WTC11 (cell line): ENCODE data around the gene NOTO. TPM values are rescaled to one million over a fixed set of nuclear protein-coding genes. Genes with fewer than 3 reads are reported as not detected.
A peak's percentile ranks its signal among the peaks of the same experiment; 100 is the strongest.

Experiments used
- ELF4 ChIP-seq: sonication (generic); formaldehyde crosslinking; IDR thresholded peaks from 2 replicates; pipeline ENCODE4 v1.8.1; 2022; ENCODE audit warnings: low read depth, mild to moderate bottlenecking, moderate library complexity, missing genetic modification reagents
- EMX1 ChIP-seq: fragments of 250-450 bp; sonication (Bioruptor Pico); IDR thresholded peaks from 2 replicates; pipeline ENCODE4 v1.8.0; 2021; ENCODE audit warnings: mild to moderate bottlenecking
- GABPB1 ChIP-seq: sonication (generic); formaldehyde crosslinking; IDR thresholded peaks from 2 replicates; pipeline ENCODE4 v1.8.1; 2023; ENCODE audit warnings: mild to moderate bottlenecking, missing genetic modification reagents
- GTF2I ChIP-seq: fragments of 250-450 bp; sonication (Bioruptor Pico); conservative IDR thresholded peaks from 2 replicates; pipeline ENCODE4 v1.4.0; 2021; ENCODE audit warnings: mild to moderate bottlenecking
- KAT7 ChIP-seq: sonication (generic); formaldehyde crosslinking; IDR thresholded peaks from 2 replicates; pipeline ENCODE4 v1.8.1; 2023; ENCODE audit warnings: missing genetic modification reagents, mild to moderate bottlenecking, borderline replicate concordance
- MAX ChIP-seq: sonication (generic); formaldehyde crosslinking; IDR thresholded peaks from 2 replicates; pipeline ENCODE4 v1.8.0; 2022; ENCODE audit warnings: mild to moderate bottlenecking, missing genetic modification reagents
- NR2C2 ChIP-seq: sonication (generic); formaldehyde crosslinking; IDR thresholded peaks from 2 replicates; pipeline ENCODE4 v1.8.0; 2022; ENCODE audit warnings: mild to moderate bottlenecking, missing genetic modification reagents
- RORB ChIP-seq: fragments of 250-450 bp; sonication (Bioruptor Pico); IDR thresholded peaks from 2 replicates; pipeline ENCODE4 v1.9.0; 2021; ENCODE audit warnings: mild to moderate bottlenecking
- TP53 ChIP-seq: sonication (generic); formaldehyde crosslinking; IDR thresholded peaks from 2 replicates; pipeline ENCODE4 v1.8.1; 2023; ENCODE audit warnings: mild to moderate bottlenecking, missing genetic modification reagents
- ZMAT4 ChIP-seq: fragments of 250-450 bp; sonication (Bioruptor Pico); IDR thresholded peaks from 2 replicates; pipeline ENCODE4 v1.9.0; 2021; ENCODE audit warnings: mild to moderate bottlenecking
- ZNF138 ChIP-seq: sonication (generic); formaldehyde crosslinking; conservative IDR thresholded peaks from 2 replicates; pipeline ENCODE4 v1.8.1; 2022; ENCODE audit warnings: mild to moderate bottlenecking, moderate library complexity, missing genetic modification reagents
- ZNF425 ChIP-seq: fragments of 250-450 bp; sonication (Bioruptor Pico); conservative IDR thresholded peaks from 2 replicates; pipeline ENCODE4 v1.9.0; 2021; ENCODE audit warnings: mild to moderate bottlenecking
- total RNA-seq: library from RNA; stranded (reverse); gene quantifications from 3 replicates; pipeline ENCODE4 v1.2.3, GENCODE V29; 2021
- TF ChIP-seq, protein P1 (sequence below): sonication (generic); formaldehyde crosslinking; conservative IDR thresholded peaks from 2 replicates; pipeline ENCODE4 v1.8.1; 2023; ENCODE audit warnings: mild to moderate bottlenecking, low read depth, missing genetic modification reagents, moderate library complexity
- TF ChIP-seq, protein P2 (sequence below): sonication (generic); formaldehyde crosslinking; IDR thresholded peaks from 2 replicates; pipeline ENCODE4 v1.8.0; 2022; ENCODE audit warnings: missing genetic modification reagents
- TF ChIP-seq, protein P3 (sequence below): sonication (generic); formaldehyde crosslinking; conservative IDR thresholded peaks from 2 replicates; pipeline ENCODE4 v1.8.1; 2022; ENCODE audit warnings: mild to moderate bottlenecking, missing genetic modification reagents
- TF ChIP-seq, protein P4 (sequence below): sonication (generic); formaldehyde crosslinking; IDR thresholded peaks from 2 replicates; pipeline ENCODE4 v1.8.1; 2023; ENCODE audit warnings: mild to moderate bottlenecking, missing genetic modification reagents, moderate library complexity
- TF ChIP-seq, protein P5 (sequence below): fragments of 250-450 bp; sonication (Bioruptor Pico); IDR thresholded peaks from 2 replicates; pipeline ENCODE4 v1.9.0; 2021; ENCODE audit warnings: moderate library complexity, mild to moderate bottlenecking, inconsistent platforms, borderline replicate concordance
- TF ChIP-seq, protein P6 (sequence below): sonication (generic); formaldehyde crosslinking; IDR thresholded peaks from 2 replicates; pipeline ENCODE4 v1.8.0; 2023; ENCODE audit warnings: mild to moderate bottlenecking, missing genetic modification reagents

Gene NOTO
- total RNA-seq, 1 experiment from 2014 or later: 0.15 TPM

DNA sequence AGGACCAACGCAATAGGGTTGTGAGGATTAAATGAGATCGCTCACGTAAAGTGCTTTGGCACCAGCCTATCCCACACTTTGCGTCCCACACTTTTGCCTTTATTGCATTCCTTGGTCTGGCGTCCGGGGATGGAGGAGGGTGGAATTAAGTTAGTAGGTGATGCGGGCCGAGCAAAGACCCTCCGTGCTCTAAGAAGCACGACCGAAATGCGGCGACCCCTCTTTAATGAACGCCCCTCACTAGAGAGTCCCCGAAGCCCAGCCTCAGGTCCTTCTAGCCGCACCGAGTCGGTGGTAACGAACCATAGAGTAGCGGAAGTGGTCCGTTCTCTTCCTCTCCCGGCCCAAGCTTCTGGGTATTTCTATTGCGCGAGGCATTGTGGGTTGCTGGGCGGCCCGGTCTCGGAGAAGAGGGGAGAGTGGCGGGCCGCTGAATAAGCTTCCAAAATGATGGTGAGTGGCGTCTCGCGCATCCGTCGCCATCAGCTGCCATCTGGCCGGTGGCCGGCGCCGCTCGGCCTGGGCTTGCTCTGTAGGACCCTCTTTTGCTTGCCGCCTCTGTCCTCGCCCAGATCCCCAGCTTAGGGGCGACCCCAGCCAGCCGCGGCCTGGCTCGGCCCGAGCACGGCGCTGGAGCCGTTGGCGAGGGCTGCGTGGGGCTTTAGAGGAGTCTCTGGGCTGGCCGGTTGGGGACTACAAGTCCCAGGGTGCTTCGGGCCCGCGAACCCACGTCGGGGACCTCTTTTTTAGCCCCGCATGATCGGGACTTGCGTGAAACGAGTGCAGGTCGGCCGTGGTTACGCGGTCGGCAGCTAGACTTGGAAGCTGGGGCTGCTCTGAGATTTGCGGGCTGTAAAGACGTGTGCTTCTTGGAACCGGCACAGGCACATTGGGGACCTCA lies 31.8 kb downstream of the NOTO start, which contains the start of gene CCT7 (continued):
- TF ChIP-seq GABPB1 (CRISPR knock-in tag): peak; percentile 93
- no peak for TF ChIP-seq ZNF138 (CRISPR knock-in tag)
- no peak; the same call in 1 of the 2 replicates for TF ChIP-seq NR2C2
- no peak for TF ChIP-seq EMX1 (CRISPR knock-in tag)
- TF ChIP-seq, protein P1, sequence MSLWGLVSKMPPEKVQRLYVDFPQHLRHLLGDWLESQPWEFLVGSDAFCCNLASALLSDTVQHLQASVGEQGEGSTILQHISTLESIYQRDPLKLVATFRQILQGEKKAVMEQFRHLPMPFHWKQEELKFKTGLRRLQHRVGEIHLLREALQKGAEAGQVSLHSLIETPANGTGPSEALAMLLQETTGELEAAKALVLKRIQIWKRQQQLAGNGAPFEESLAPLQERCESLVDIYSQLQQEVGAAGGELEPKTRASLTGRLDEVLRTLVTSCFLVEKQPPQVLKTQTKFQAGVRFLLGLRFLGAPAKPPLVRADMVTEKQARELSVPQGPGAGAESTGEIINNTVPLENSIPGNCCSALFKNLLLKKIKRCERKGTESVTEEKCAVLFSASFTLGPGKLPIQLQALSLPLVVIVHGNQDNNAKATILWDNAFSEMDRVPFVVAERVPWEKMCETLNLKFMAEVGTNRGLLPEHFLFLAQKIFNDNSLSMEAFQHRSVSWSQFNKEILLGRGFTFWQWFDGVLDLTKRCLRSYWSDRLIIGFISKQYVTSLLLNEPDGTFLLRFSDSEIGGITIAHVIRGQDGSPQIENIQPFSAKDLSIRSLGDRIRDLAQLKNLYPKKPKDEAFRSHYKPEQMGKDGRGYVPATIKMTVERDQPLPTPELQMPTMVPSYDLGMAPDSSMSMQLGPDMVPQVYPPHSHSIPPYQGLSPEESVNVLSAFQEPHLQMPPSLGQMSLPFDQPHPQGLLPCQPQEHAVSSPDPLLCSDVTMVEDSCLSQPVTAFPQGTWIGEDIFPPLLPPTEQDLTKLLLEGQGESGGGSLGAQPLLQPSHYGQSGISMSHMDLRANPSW (CRISPR knock-in tag): no peak
- no peak for TF ChIP-seq ZNF425 (CRISPR knock-in tag)
- TF ChIP-seq TP53 (CRISPR knock-in tag): no peak
- TF ChIP-seq, protein P2, sequence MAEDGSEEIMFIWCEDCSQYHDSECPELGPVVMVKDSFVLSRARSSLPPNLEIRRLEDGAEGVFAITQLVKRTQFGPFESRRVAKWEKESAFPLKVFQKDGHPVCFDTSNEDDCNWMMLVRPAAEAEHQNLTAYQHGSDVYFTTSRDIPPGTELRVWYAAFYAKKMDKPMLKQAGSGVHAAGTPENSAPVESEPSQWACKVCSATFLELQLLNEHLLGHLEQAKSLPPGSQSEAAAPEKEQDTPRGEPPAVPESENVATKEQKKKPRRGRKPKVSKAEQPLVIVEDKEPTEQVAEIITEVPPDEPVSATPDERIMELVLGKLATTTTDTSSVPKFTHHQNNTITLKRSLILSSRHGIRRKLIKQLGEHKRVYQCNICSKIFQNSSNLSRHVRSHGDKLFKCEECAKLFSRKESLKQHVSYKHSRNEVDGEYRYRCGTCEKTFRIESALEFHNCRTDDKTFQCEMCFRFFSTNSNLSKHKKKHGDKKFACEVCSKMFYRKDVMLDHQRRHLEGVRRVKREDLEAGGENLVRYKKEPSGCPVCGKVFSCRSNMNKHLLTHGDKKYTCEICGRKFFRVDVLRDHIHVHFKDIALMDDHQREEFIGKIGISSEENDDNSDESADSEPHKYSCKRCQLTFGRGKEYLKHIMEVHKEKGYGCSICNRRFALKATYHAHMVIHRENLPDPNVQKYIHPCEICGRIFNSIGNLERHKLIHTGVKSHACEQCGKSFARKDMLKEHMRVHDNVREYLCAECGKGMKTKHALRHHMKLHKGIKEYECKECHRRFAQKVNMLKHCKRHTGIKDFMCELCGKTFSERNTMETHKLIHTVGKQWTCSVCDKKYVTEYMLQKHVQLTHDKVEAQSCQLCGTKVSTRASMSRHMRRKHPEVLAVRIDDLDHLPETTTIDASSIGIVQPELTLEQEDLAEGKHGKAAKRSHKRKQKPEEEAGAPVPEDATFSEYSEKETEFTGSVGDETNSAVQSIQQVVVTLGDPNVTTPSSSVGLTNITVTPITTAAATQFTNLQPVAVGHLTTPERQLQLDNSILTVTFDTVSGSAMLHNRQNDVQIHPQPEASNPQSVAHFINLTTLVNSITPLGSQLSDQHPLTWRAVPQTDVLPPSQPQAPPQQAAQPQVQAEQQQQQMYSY (CRISPR knock-in tag): no peak
- TF ChIP-seq RORB (CRISPR knock-in tag): no peak
- TF ChIP-seq KAT7 (CRISPR knock-in tag): peak; percentile 40
- TF ChIP-seq MAX (CRISPR knock-in tag): peak; percentile 82; the same call in 1 of the 2 replicates
- TF ChIP-seq GTF2I (CRISPR knock-in tag): no peak
- TF ChIP-seq ZMAT4: 0 out of 2 replicates have a peak, but pooled peaks have one; percentile 19
- TF ChIP-seq, protein P3, sequence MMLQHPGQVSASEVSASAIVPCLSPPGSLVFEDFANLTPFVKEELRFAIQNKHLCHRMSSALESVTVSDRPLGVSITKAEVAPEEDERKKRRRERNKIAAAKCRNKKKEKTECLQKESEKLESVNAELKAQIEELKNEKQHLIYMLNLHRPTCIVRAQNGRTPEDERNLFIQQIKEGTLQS: no peak
- TF ChIP-seq, protein P4, sequence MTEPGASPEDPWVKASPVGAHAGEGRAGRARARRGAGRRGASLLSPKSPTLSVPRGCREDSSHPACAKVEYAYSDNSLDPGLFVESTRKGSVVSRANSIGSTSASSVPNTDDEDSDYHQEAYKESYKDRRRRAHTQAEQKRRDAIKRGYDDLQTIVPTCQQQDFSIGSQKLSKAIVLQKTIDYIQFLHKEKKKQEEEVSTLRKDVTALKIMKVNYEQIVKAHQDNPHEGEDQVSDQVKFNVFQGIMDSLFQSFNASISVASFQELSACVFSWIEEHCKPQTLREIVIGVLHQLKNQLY (CRISPR knock-in tag): no peak
- no peak for TF ChIP-seq ELF4 (CRISPR knock-in tag)
- TF ChIP-seq, protein P5, sequence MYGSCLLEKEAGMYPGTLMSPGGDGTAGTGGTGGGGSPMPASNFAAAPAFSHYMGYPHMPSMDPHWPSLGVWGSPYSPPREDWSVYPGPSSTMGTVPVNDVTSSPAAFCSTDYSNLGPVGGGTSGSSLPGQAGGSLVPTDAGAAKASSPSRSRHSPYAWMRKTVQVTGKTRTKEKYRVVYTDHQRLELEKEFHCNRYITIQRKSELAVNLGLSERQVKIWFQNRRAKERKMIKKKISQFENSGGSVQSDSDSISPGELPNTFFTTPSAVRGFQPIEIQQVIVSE (CRISPR knock-in tag): no peak
- TF ChIP-seq, protein P6, sequence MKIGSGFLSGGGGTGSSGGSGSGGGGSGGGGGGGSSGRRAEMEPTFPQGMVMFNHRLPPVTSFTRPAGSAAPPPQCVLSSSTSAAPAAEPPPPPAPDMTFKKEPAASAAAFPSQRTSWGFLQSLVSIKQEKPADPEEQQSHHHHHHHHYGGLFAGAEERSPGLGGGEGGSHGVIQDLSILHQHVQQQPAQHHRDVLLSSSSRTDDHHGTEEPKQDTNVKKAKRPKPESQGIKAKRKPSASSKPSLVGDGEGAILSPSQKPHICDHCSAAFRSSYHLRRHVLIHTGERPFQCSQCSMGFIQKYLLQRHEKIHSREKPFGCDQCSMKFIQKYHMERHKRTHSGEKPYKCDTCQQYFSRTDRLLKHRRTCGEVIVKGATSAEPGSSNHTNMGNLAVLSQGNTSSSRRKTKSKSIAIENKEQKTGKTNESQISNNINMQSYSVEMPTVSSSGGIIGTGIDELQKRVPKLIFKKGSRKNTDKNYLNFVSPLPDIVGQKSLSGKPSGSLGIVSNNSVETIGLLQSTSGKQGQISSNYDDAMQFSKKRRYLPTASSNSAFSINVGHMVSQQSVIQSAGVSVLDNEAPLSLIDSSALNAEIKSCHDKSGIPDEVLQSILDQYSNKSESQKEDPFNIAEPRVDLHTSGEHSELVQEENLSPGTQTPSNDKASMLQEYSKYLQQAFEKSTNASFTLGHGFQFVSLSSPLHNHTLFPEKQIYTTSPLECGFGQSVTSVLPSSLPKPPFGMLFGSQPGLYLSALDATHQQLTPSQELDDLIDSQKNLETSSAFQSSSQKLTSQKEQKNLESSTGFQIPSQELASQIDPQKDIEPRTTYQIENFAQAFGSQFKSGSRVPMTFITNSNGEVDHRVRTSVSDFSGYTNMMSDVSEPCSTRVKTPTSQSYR (CRISPR knock-in tag): no peak
